H9 (cell line): ENCODE data around the gene CTNNA1. TPM values are rescaled to one million over a fixed set of nuclear protein-coding genes. Genes with fewer than 3 reads are reported as not detected.

ENCODE experiments used
- DNase-seq: peaks from one replicate; pipeline ENCODE4 v3.0.0-alpha.2; 2017
- H2AFZ ChIP-seq: one replicate; pipeline ENCODE4 v1.6.1; 2013; ENCODE audit warnings: mild to moderate bottlenecking, low read length, control low read depth, moderate library complexity
- H2AK5ac ChIP-seq: 2 replicates; pipeline ENCODE4 v1.6.1; 2013; ENCODE audit warnings: low read length, control low read depth, mixed read lengths; ENCODE audit not compliant: insufficient read length
- H2BK120ac ChIP-seq: one replicate; pipeline ENCODE4 v1.6.1; 2013; ENCODE audit warnings: low read depth, mild to moderate bottlenecking, low read length, control low read depth, inconsistent platforms; ENCODE audit not compliant: poor library complexity, severe bottlenecking
- H2BK12ac ChIP-seq: 2 replicates; pipeline ENCODE4 v1.6.1; 2013; ENCODE audit warnings: low read length, control low read depth, mixed read lengths, low read depth; ENCODE audit not compliant: insufficient read length
- H2BK15ac ChIP-seq: 2 replicates; pipeline ENCODE4 v1.6.1; 2013; ENCODE audit warnings: low read depth, low read length, control low read depth
- H2BK20ac ChIP-seq: one replicate; pipeline ENCODE4 v1.6.1; 2013; ENCODE audit warnings: low read depth, mild to moderate bottlenecking, low read length, control low read depth, inconsistent platforms; ENCODE audit not compliant: poor library complexity, severe bottlenecking
- H2BK5ac ChIP-seq: 2 replicates; pipeline ENCODE4 v1.6.1; 2013; ENCODE audit warnings: low read length, control low read depth, mixed read lengths; ENCODE audit not compliant: insufficient read length
- H3K14ac ChIP-seq: 2 replicates; pipeline ENCODE4 v1.6.1; 2013; ENCODE audit warnings: low read length, control low read depth; ENCODE audit not compliant: insufficient read depth
- H3K18ac ChIP-seq: 2 replicates; pipeline ENCODE4 v1.6.1; 2013; ENCODE audit warnings: low read depth, mild to moderate bottlenecking, mixed read lengths, low read length, control low read depth; ENCODE audit not compliant: insufficient read length
- H3K23ac ChIP-seq: 2 replicates; pipeline ENCODE4 v1.6.1; 2013; ENCODE audit warnings: low read length, control low read depth, mixed read lengths, low read depth; ENCODE audit not compliant: insufficient read length
- H3K23me2 ChIP-seq: 2 replicates; pipeline ENCODE4 v1.6.1; 2013; ENCODE audit warnings: low read depth, mild to moderate bottlenecking, mixed read lengths, low read length, control low read depth; ENCODE audit not compliant: insufficient read length, poor library complexity, severe bottlenecking
- H3K27ac ChIP-seq: 2 replicates; pipeline ENCODE4 v1.5.1; 2013; ENCODE audit warnings: low read length, control low read depth, mixed read lengths, low read depth; ENCODE audit not compliant: insufficient read length
- H3K27me3 ChIP-seq: 2 replicates; pipeline ENCODE4 v1.6.1; 2013; ENCODE audit warnings: low read length, control low read depth, inconsistent platforms; ENCODE audit not compliant: insufficient read depth
- H3K4ac ChIP-seq: 2 replicates; pipeline ENCODE4 v1.6.1; 2013; ENCODE audit warnings: low read depth, mild to moderate bottlenecking, control low read depth, inconsistent platforms, low read length, moderate library complexity
- H3K4me1 ChIP-seq: 2 replicates; pipeline ENCODE4 v1.6.1; 2013; ENCODE audit warnings: low read length, control low read depth, inconsistent platforms; ENCODE audit not compliant: insufficient read depth
- H3K4me2 ChIP-seq: 2 replicates; pipeline ENCODE4 v1.6.1; 2013; ENCODE audit warnings: low read length, control low read depth, mixed read lengths; ENCODE audit not compliant: insufficient read length, insufficient read depth
- H3K56ac ChIP-seq: 2 replicates; pipeline ENCODE4 v1.6.1; 2013; ENCODE audit warnings: low read depth, mild to moderate bottlenecking, mixed read lengths, low read length, control low read depth; ENCODE audit not compliant: insufficient read length
- H3K79me1 ChIP-seq: 2 replicates; pipeline ENCODE4 v1.6.1; 2013; ENCODE audit warnings: low read depth, mild to moderate bottlenecking, moderate library complexity, low read length, control low read depth, inconsistent platforms; ENCODE audit not compliant: insufficient read depth, poor library complexity, severe bottlenecking
- H3K79me2 ChIP-seq: 2 replicates; pipeline ENCODE4 v1.6.1; 2013; ENCODE audit warnings: low read length, control low read depth, inconsistent platforms; ENCODE audit not compliant: insufficient read depth
- H3K9ac ChIP-seq: 2 replicates; pipeline ENCODE4 v1.6.1; 2013; ENCODE audit warnings: low read length, control low read depth, mixed read lengths; ENCODE audit not compliant: insufficient read length; ENCODE audit errors: extremely low read depth
- H3K9me3 ChIP-seq: one replicate; pipeline ENCODE4 v1.6.1; 2013; ENCODE audit warnings: low read depth, low read length, inconsistent platforms; ENCODE audit not compliant: control insufficient read depth
- H3T11ph ChIP-seq: one replicate; pipeline ENCODE4 v1.6.1; 2013; ENCODE audit warnings: mild to moderate bottlenecking, low read length, control low read depth, inconsistent platforms
- H4K20me1 ChIP-seq: one replicate; pipeline ENCODE4 v1.6.1; 2013; ENCODE audit not compliant: control insufficient read depth, insufficient read length, insufficient read depth
- H4K5ac ChIP-seq: 2 replicates; pipeline ENCODE4 v1.6.1; 2013; ENCODE audit warnings: low read depth, mild to moderate bottlenecking, mixed read lengths, low read length, control low read depth; ENCODE audit not compliant: insufficient read length
- H4K8ac ChIP-seq: replicated peaks from 2 replicates; pipeline ENCODE4 v1.6.1; 2013; ENCODE audit warnings: low read length, control low read depth, mixed read lengths, low read depth; ENCODE audit not compliant: insufficient read length
- H4K91ac ChIP-seq: 2 replicates; pipeline ENCODE4 v1.6.1; 2013; ENCODE audit warnings: low read depth, mild to moderate bottlenecking, moderate library complexity, mixed read lengths, low read length, control low read depth; ENCODE audit not compliant: insufficient read length
- H3K27ac Mint-ChIP-seq, 3 experiments: 2 replicates in 2 of 3; 3 replicates in 1 of 3; pipeline ENCODE4 v1.8.0; 2020 to 2021; ENCODE audit warnings: mixed read lengths in 3 of 3, mild to moderate bottlenecking in 1 of 3, moderate library complexity in 1 of 3
- H3K27me3 Mint-ChIP-seq: 2 replicates; pipeline ENCODE4 v1.8.0; 2021; ENCODE audit warnings: low read depth, mild to moderate bottlenecking, moderate library complexity, mixed read lengths
- H3K36me3 Mint-ChIP-seq, 3 experiments: 2 replicates in 2 of 3; 3 replicates in 1 of 3; pipeline ENCODE4 v1.8.0; 2020 to 2021; ENCODE audit warnings: low read depth in 3 of 3, mixed read lengths in 3 of 3; ENCODE audit not compliant: insufficient read depth in 1 of 3
- H3K4me1 Mint-ChIP-seq, 2 experiments: 2 replicates each; pipeline ENCODE4 v1.8.0; 2020; ENCODE audit warnings: mixed read lengths in 2 of 2
- H3K4me3 Mint-ChIP-seq, 2 experiments: 2 replicates in 1 of 2; 3 replicates in 1 of 2; pipeline ENCODE4 v1.8.0; 2020 to 2021; ENCODE audit warnings: mild to moderate bottlenecking in 2 of 2, mixed read lengths in 2 of 2, moderate library complexity in 1 of 2
- H3K9me3 Mint-ChIP-seq, 2 experiments: 2 replicates in 1 of 2; 3 replicates in 1 of 2; pipeline ENCODE4 v1.8.0; 2020; ENCODE audit warnings: mild to moderate bottlenecking in 2 of 2, mixed read lengths in 2 of 2, moderate library complexity in 1 of 2
- CTCF ChIP-seq: fragments of 200-600 bp; sonication (generic); conservative IDR thresholded peaks from 3 replicates; pipeline ENCODE4 v1.8.0; 2021; ENCODE audit warnings: antibody characterized with exemption, mild to moderate bottlenecking
- WGBS: extraction: QIAGEN DNeasy Blood & Tissue Kit; methylation state at CpG from one replicate; pipeline ENCODE4 v1.1.7; 2013; ENCODE audit warnings: missing lambda C conversion rate, low lambda C conversion rate, mixed read lengths; ENCODE audit not compliant: insufficient read length; ENCODE audit errors: extremely low coverage; 5-methylcytosine and 5-hydroxymethylcytosine counted together
- total RNA-seq: library from RNA; stranded (reverse); gene quantifications from 2 replicates; pipeline ENCODE4 v1.2.1, GENCODE V29; 2021

CTNNA1 gene
- total RNA-seq, 1 experiment from 2014 or later, result 354 TPM

- Histone ChIP-seq H3K27ac (no peak overlapping the region), H2BK5ac (no peak overlapping the region), H2BK20ac (no peak overlapping the region), H4K5ac (no peak overlapping the region), H2BK120ac (no peak overlapping the region), H2AK5ac (no peak overlapping the region), H3K4me2 (no peak overlapping the region), H3K27me3 (no peaks in the 10 kb centered on the region), H3K14ac (no peak overlapping the region), H4K20me1 (no peaks in the 10 kb centered on the region), H3K79me1 (no peaks in the 10 kb centered on the region), H3T11ph (no peak overlapping the region), H3K23ac (no peak overlapping the region), H4K91ac (no peak overlapping the region), H3K9me3 (no peaks in the 10 kb centered on the region), H4K8ac (no peak overlapping the region), H3K9ac (no peak overlapping the region), H3K4ac (no peak overlapping the region), H3K56ac (no peak overlapping the region), H3K79me2 (peaks cover 22% of the 10 kb centered on the region; the same call in 1 of the 2 replicates), H2BK12ac (no peak overlapping the region), H2AFZ (no peak overlapping the region), H3K23me2 (no peaks in the 10 kb centered on the region), H2BK15ac (no peak overlapping the region), H3K18ac (no peak overlapping the region), H3K4me1 (no peaks in the 10 kb centered on the region; the same call in 1 of the 2 replicates)
- Mint-ChIP-seq H3K36me3 (peaks cover 36 to 46% (median 44%) of the 10 kb centered on the region in 3 experiments), H3K9me3 (peaks cover 14 to 19% of the 10 kb centered on the region in 2 experiments), H3K4me3 (no peak overlapping the region), H3K4me1 (peaks cover 24 to 27% of the 10 kb centered on the region in 2 experiments), H3K27ac (peak overlapping the region in 1 of 3 experiments; percentile 36; a peak in 1 of 7 replicates), H3K27me3 (no peaks in the 10 kb centered on the region)
- WGBS, result no CpG with 5 or more reads among the region's 1 CpG
- no peak for TF ChIP-seq CTCF
- no peak for DNase-seq
Measured at GRCh38 chr5:138775034-138775433, 21.8 kb downstream of the CTNNA1 start.
